HEK293 (cell line): ENCODE measurements around the gene CCDC102B.

Source experiments
- CTCF ChIA-PET: fragments of 350-600 bp; formaldehyde crosslinking; extraction: SDS; loops from one replicate; lab custom pipeline; 2021; ENCODE audit warnings: antibody characterized with exemption; lab: Yijun Ruan, JAX
- POLR2A ChIA-PET: fragments of 300-600 bp; formaldehyde crosslinking; extraction: SDS; loops from one replicate; lab custom pipeline; 2020; ENCODE audit warnings: antibody characterized with exemption, inconsistent platforms; lab: Yijun Ruan, JAX
- H3K27ac ChIP-seq: fragments of 200-500 bp; sonication (Bioruptor generic); 2 replicates; pipeline ENCODE4 v1.5.1; 2014; ENCODE audit warnings: low read depth, low read length, control low read depth, inconsistent platforms; ENCODE audit errors: extremely low read depth
- H3K36me3 ChIP-seq, 2 experiments: fragments of 200-500 bp in 1 of 2; sonication (Bioruptor generic) in 1 of 2; 1 replicate in 1 of 2; 2 replicates in 1 of 2; pipeline ENCODE4 v1.5.1; 2014 to 2017; ENCODE audit warnings: inconsistent platforms in 2 of 2, low read length in 2 of 2; ENCODE audit not compliant: control insufficient read depth in 2 of 2, insufficient read depth in 1 of 2
- H3K4me1 ChIP-seq: fragments of 200-500 bp; sonication (Bioruptor generic); 2 replicates; pipeline ENCODE4 v1.5.1; 2014; ENCODE audit warnings: mild to moderate bottlenecking, low read length, inconsistent platforms; ENCODE audit not compliant: control insufficient read depth, insufficient read depth
- H3K4me3 ChIP-seq: 2 replicates; pipeline ENCODE4 v1.5.1; 2011; ENCODE audit warnings: low read depth, mild to moderate bottlenecking, control low read depth, low read length, moderate library complexity
- H3K9me3 ChIP-seq: fragments of 200-500 bp; sonication (Bioruptor generic); 2 replicates; pipeline ENCODE4 v1.5.1; 2014; ENCODE audit warnings: low read depth, low read length, inconsistent platforms; ENCODE audit not compliant: control insufficient read depth, insufficient read depth
- GLIS2 ChIP-seq: fragments of 450-650 bp; formaldehyde crosslinking; IDR thresholded peaks from 2 replicates; pipeline ENCODE4 v1.5.1; 2016; ENCODE audit warnings: missing biosample characterization, missing genetic modification characterization
- HOXC10 ChIP-seq: sonication (generic); formaldehyde crosslinking; IDR thresholded peaks from 2 replicates; pipeline ENCODE4 v1.8.1; 2023; ENCODE audit warnings: mild to moderate bottlenecking, missing genetic modification reagents
- MZF1 ChIP-seq: fragments of 450-650 bp; formaldehyde crosslinking; IDR thresholded peaks from 2 replicates; pipeline ENCODE4 v1.5.1; 2017; ENCODE audit warnings: missing biosample characterization, missing genetic modification characterization, borderline replicate concordance
- ZBTB21 ChIP-seq: fragments of 450-650 bp; formaldehyde crosslinking; IDR thresholded peaks from 2 replicates; pipeline ENCODE4 v1.5.1; 2017; ENCODE audit warnings: missing biosample characterization, missing genetic modification characterization
- ZBTB8A ChIP-seq: fragments of 450-650 bp; formaldehyde crosslinking; IDR thresholded peaks from 2 replicates; pipeline ENCODE4 v1.5.1; 2016; ENCODE audit warnings: missing biosample characterization, missing genetic modification characterization
- ZNF112 ChIP-seq: fragments of 450-650 bp; formaldehyde crosslinking; IDR thresholded peaks from 2 replicates; pipeline ENCODE4 v1.5.0; 2017; ENCODE audit warnings: missing biosample characterization, missing genetic modification characterization
- ZNF140 ChIP-seq: fragments of 450-650 bp; formaldehyde crosslinking; IDR thresholded peaks from 2 replicates; pipeline ENCODE4 v1.5.1; 2016; ENCODE audit warnings: missing biosample characterization, missing genetic modification characterization
- ZNF146 ChIP-seq: fragments of 450-650 bp; formaldehyde crosslinking; IDR thresholded peaks from 2 replicates; pipeline ENCODE4 v1.5.1; 2016; ENCODE audit warnings: missing biosample characterization, missing genetic modification characterization
- ZNF19 ChIP-seq: fragments of 450-650 bp; formaldehyde crosslinking; IDR thresholded peaks from 2 replicates; pipeline ENCODE4; 2016; ENCODE audit warnings: missing biosample characterization, missing genetic modification characterization, low read depth
- ZNF366 ChIP-seq: fragments of 450-650 bp; formaldehyde crosslinking; conservative IDR thresholded peaks from 2 replicates; pipeline ENCODE4 v1.5.1; 2016; ENCODE audit warnings: missing biosample characterization, missing genetic modification characterization
- ZNF404 ChIP-seq: fragments of 450-650 bp; formaldehyde crosslinking; IDR thresholded peaks from 2 replicates; pipeline ENCODE4 v1.5.1; 2017; ENCODE audit warnings: missing biosample characterization, missing genetic modification characterization
- ZNF433 ChIP-seq: fragments of 450-650 bp; formaldehyde crosslinking; IDR thresholded peaks from 2 replicates; pipeline ENCODE4 v1.5.1; 2016; ENCODE audit warnings: missing biosample characterization, missing genetic modification characterization, low read depth
- ZNF48 ChIP-seq: fragments of 450-650 bp; formaldehyde crosslinking; IDR thresholded peaks from 2 replicates; pipeline ENCODE4 v1.5.1; 2016; ENCODE audit warnings: missing biosample characterization, missing genetic modification characterization
- ZNF544 ChIP-seq: fragments of 450-650 bp; formaldehyde crosslinking; IDR thresholded peaks from 2 replicates; pipeline ENCODE4 v1.5.0; 2017; ENCODE audit warnings: missing biosample characterization, missing genetic modification characterization
- ZNF624 ChIP-seq: fragments of 450-650 bp; formaldehyde crosslinking; IDR thresholded peaks from 2 replicates; pipeline ENCODE4 v1.5.1; 2017; ENCODE audit warnings: missing biosample characterization, missing genetic modification characterization
- ZNF768 ChIP-seq: fragments of 450-650 bp; formaldehyde crosslinking; IDR thresholded peaks from 2 replicates; pipeline ENCODE4 v1.5.1; 2018; ENCODE audit warnings: missing biosample characterization, mild to moderate bottlenecking, missing genetic modification characterization
- ZNF837 ChIP-seq: fragments of 450-650 bp; formaldehyde crosslinking; IDR thresholded peaks from 2 replicates; pipeline ENCODE4 v1.5.1; 2016; ENCODE audit warnings: missing biosample characterization, missing genetic modification characterization
- ZXDB ChIP-seq: fragments of 450-650 bp; formaldehyde crosslinking; IDR thresholded peaks from 2 replicates; pipeline ENCODE4 v1.5.1; 2016; ENCODE audit warnings: missing biosample characterization, missing genetic modification characterization
- TF ChIP-seq, protein P1 (sequence below): fragments of 450-650 bp; formaldehyde crosslinking; IDR thresholded peaks from 2 replicates; pipeline ENCODE4 v1.5.1; 2016; ENCODE audit warnings: missing biosample characterization, missing genetic modification characterization
- TF ChIP-seq, protein P2 (sequence below): fragments of 450-650 bp; formaldehyde crosslinking; IDR thresholded peaks from 2 replicates; pipeline ENCODE4 v1.5.1; 2017; ENCODE audit warnings: missing biosample characterization, missing genetic modification characterization
- TF ChIP-seq, protein P3 (sequence below): fragments of 450-650 bp; formaldehyde crosslinking; IDR thresholded peaks from 2 replicates; pipeline ENCODE4 v1.5.1; 2016; ENCODE audit warnings: missing biosample characterization, missing genetic modification characterization
- TF ChIP-seq, protein P4 (sequence below): fragments of 450-650 bp; formaldehyde crosslinking; IDR thresholded peaks from 2 replicates; pipeline ENCODE4 v1.5.1; 2016; ENCODE audit warnings: missing biosample characterization, missing genetic modification characterization
- TF ChIP-seq, protein P5 (sequence below): fragments of 450-650 bp; formaldehyde crosslinking; IDR thresholded peaks from 2 replicates; pipeline ENCODE4 v1.5.1; 2016; ENCODE audit warnings: missing biosample characterization, missing genetic modification characterization
- TF ChIP-seq, protein P6 (sequence below): fragments of 450-650 bp; formaldehyde crosslinking; IDR thresholded peaks from 2 replicates; pipeline ENCODE4 v1.5.1; 2016; ENCODE audit warnings: missing biosample characterization, missing genetic modification characterization

Gene CCDC102B

DNA sequence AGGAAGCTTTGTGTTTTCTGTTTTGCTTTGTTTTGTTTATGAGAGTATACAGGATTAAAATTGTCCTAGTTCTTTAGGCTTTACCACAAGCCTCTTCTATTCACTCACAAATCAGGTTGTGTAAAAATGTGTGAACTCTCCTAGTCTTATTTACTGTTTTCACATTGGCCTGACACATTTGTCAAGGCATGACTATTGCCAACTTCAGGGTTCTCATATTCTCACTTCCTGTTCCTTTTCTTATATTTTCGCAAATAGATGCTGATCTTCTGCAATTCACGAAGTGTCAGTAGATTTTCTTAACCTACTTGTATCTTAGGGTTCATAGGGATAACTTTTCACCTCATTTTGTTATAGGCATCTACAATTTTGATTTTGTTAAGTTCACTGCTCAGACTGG lies 67.1 kb downstream of the CCDC102B start:
- H3K36me3 ChIP-seq, result no peaks in the 10 kb centered on the region
- H3K4me3 ChIP-seq, result no peak overlapping the region
- no peaks in the 10 kb centered on the region for H3K9me3 ChIP-seq
- no peak for TF ChIP-seq ZNF837 (tag by site-specific recombination)
- TF ChIP-seq, protein P1, sequence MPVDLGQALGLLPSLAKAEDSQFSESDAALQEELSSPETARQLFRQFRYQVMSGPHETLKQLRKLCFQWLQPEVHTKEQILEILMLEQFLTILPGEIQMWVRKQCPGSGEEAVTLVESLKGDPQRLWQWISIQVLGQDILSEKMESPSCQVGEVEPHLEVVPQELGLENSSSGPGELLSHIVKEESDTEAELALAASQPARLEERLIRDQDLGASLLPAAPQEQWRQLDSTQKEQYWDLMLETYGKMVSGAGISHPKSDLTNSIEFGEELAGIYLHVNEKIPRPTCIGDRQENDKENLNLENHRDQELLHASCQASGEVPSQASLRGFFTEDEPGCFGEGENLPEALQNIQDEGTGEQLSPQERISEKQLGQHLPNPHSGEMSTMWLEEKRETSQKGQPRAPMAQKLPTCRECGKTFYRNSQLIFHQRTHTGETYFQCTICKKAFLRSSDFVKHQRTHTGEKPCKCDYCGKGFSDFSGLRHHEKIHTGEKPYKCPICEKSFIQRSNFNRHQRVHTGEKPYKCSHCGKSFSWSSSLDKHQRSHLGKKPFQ, result no peak
- no peak for TF ChIP-seq ZNF112 (tag by site-specific recombination)
- TF ChIP-seq, protein P2, sequence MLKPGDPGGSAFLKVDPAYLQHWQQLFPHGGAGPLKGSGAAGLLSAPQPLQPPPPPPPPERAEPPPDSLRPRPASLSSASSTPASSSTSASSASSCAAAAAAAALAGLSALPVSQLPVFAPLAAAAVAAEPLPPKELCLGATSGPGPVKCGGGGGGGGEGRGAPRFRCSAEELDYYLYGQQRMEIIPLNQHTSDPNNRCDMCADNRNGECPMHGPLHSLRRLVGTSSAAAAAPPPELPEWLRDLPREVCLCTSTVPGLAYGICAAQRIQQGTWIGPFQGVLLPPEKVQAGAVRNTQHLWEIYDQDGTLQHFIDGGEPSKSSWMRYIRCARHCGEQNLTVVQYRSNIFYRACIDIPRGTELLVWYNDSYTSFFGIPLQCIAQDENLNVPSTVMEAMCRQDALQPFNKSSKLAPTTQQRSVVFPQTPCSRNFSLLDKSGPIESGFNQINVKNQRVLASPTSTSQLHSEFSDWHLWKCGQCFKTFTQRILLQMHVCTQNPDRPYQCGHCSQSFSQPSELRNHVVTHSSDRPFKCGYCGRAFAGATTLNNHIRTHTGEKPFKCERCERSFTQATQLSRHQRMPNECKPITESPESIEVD (tag by site-specific recombination), result no peak
- no peak for TF ChIP-seq ZNF544
- TF ChIP-seq, protein P3, sequence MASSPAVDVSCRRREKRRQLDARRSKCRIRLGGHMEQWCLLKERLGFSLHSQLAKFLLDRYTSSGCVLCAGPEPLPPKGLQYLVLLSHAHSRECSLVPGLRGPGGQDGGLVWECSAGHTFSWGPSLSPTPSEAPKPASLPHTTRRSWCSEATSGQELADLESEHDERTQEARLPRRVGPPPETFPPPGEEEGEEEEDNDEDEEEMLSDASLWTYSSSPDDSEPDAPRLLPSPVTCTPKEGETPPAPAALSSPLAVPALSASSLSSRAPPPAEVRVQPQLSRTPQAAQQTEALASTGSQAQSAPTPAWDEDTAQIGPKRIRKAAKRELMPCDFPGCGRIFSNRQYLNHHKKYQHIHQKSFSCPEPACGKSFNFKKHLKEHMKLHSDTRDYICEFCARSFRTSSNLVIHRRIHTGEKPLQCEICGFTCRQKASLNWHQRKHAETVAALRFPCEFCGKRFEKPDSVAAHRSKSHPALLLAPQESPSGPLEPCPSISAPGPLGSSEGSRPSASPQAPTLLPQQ (tag by site-specific recombination), result no peak
- no peak for TF ChIP-seq ZBTB8A
- TF ChIP-seq ZNF404 (tag by site-specific recombination), result no peak
- TF ChIP-seq, protein P4, sequence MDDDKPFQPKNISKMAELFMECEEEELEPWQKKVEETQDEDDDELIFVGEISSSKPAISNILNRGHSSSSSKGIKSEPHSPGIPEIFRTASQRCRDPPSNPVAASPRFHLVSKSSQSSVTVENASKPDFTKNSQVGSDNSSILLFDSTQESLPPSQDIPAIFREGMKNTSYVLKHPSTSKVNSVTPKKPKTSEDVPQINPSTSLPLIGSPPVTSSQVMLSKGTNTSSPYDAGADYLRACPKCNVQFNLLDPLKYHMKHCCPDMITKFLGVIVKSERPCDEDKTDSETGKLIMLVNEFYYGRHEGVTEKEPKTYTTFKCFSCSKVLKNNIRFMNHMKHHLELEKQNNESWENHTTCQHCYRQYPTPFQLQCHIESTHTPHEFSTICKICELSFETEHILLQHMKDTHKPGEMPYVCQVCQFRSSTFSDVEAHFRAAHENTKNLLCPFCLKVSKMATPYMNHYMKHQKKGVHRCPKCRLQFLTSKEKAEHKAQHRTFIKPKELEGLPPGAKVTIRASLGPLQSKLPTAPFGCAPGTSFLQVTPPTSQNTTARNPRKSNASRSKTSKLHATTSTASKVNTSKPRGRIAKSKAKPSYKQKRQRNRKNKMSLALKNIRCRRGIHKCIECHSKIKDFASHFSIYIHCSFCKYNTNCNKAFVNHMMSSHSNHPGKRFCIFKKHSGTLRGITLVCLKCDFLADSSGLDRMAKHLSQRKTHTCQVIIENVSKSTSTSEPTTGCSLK (tag by site-specific recombination), result no peak
- TF ChIP-seq ZNF433 (tag by site-specific recombination), result no peak
- no peak for TF ChIP-seq ZBTB21 (tag by site-specific recombination)
- TF ChIP-seq HOXC10, result no peak
- no peak for TF ChIP-seq ZNF366
- CTCF ChIA-PET, result no interaction called here
- H3K27ac ChIP-seq, result no peak overlapping the region
- no peaks in the 10 kb centered on the region for H3K4me1 ChIP-seq
- POLR2A ChIA-PET, result no interaction called here

DNA sequence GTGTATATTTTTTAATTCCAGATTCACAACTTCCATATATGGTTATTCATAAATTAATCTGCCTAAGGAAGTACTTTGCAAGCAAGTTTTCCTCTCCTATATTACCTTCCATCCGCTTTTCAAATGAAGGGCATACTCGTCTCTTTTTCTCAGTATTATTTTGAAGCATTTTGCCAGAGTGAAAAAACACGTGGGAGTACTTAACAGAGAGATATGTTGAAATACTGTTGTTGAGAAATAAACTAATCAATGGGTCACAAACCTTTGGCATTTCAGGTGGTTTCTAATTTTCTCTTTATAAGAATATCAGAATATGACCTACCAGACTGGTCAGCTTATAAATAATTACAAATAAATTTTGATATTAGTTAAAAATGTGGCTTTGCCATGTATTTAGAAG lies 67.6 kb downstream of the CCDC102B start:
- POLR2A ChIA-PET, result no interaction called here
- TF ChIP-seq ZNF146 (tag by site-specific recombination) (no peak), GLIS2 (tag by site-specific recombination) (no peak), ZNF48 (tag by site-specific recombination) (no peak), ZNF624 (tag by site-specific recombination) (no peak), ZNF19 (tag by site-specific recombination) (no peak), ZBTB21 (tag by site-specific recombination) (no peak), ZNF768 (tag by site-specific recombination) (no peak), ZXDB (tag by site-specific recombination) (no peak), MZF1 (tag by site-specific recombination) (no peak), ZNF140 (tag by site-specific recombination) (no peak)
- TF ChIP-seq, protein P5, sequence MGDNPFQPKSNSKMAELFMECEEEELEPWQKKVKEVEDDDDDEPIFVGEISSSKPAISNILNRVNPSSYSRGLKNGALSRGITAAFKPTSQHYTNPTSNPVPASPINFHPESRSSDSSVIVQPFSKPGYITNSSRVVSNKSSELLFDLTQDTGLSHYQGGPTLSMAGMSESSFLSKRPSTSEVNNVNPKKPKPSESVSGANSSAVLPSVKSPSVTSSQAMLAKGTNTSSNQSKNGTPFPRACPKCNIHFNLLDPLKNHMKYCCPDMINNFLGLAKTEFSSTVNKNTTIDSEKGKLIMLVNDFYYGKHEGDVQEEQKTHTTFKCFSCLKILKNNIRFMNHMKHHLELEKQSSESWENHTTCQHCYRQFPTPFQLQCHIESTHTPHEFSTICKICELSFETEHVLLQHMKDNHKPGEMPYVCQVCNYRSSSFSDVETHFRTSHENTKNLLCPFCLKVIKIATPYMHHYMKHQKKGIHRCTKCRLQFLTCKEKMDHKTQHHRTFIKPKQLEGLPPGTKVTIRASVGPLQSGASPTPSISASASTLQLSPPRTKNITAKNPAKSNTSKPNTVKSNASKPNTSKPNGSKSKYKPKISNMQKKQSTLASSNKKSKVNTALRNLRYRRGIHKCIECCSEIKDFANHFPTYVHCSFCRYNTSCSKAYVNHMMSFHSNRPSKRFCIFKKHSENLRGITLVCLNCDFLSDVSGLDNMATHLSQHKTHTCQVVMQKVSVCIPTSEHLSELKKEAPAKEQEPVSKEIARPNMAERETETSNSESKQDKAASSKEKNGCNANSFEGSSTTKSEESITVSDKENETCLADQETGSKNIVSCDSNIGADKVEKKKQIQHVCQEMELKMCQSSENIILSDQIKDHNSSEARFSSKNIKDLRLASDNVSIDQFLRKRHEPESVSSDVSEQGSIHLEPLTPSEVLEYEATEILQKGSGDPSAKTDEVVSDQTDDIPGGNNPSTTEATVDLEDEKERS (tag by site-specific recombination), result no peak
- TF ChIP-seq, protein P3 (tag by site-specific recombination), result no peak
- TF ChIP-seq, protein P6, sequence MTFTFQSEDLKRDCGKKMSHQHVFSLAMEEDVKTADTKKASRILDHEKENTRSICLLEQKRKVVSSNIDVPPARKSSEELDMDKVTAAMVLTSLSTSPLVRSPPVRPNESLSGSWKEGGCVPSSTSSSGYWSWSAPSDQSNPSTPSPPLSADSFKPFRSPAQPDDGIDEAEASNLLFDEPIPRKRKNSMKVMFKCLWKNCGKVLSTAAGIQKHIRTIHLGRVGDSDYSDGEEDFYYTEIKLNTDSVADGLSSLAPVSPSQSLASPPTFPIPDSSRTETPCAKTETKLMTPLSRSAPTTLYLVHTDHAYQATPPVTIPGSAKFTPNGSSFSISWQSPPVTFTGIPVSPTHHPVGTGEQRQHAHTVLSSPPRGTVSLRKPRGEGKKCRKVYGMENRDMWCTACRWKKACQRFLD (tag by site-specific recombination), result no peak

More for the DNA sequence above, 67.6 kb downstream of the CCDC102B start:
- CTCF ChIA-PET, result no interaction called here
- Histone ChIP-seq H3K36me3 (no peaks in the 10 kb centered on the region), H3K4me1 (no peaks in the 10 kb centered on the region), H3K27ac (no peak overlapping the region), H3K9me3 (no peaks in the 10 kb centered on the region), H3K4me3 (no peak overlapping the region)
